Epithelial cell of proximal tubule (primary cell): ENCODE measurements around the gene SNX10. TPM values are rescaled to one million over a fixed set of nuclear protein-coding genes. Genes with fewer than 3 reads are reported as not detected.
A peak's percentile ranks its signal among the peaks of the same experiment; 100 is the strongest.
"Not testable (repeated sequence)": the region's sequence is repeated elsewhere in the genome, so short reads cannot be mapped to it uniquely, and the experiment has no call there.

Experiments used
- DNase-seq: peaks from one replicate; pipeline ENCODE4 v3.0.0-alpha.2; 2011; ENCODE audit warnings: low read depth
- H3K4me3 ChIP-seq: 2 replicates; pipeline ENCODE4 v1.5.1; 2011; ENCODE audit warnings: low read depth, mild to moderate bottlenecking, low read length
- total RNA-seq: library from RNA; depleted of rRNA; stranded (reverse); fragments of >200 nt; gene quantifications from 2 replicates; pipeline ENCODE4 v1.2.3, GENCODE V29; 2015
- TF ChIP-seq, protein P1 (sequence below): conservative IDR thresholded peaks from 2 replicates; pipeline ENCODE4 v1.5.1; 2012; ENCODE audit warnings: low read depth, mild to moderate bottlenecking, low read length

SNX10 gene
- total RNA-seq, 1 donor from 2014 or later = 29.0 TPM

DNA sequence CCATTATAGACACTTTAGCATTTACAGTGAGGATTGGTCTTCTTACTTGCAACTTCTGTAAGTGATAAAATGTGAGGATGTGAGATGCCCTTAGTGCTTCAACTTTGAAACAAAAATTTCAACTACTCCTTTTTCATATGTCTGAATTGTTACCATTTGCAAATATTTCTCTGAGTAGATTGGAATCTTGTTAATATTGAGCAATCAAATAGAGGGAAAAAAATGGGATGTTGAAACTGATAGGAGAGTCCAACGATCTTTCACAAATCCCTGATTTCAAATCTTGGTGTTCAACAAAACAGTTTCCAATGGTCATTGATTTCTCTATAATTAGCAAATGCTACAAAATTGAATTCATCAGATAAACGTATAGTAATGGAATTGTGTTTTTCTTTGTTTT lies 5.5 kb upstream of the SNX10 start:
- DNase-seq = no peak
- no peak overlapping the region for H3K4me3 ChIP-seq
- TF ChIP-seq, protein P1, sequence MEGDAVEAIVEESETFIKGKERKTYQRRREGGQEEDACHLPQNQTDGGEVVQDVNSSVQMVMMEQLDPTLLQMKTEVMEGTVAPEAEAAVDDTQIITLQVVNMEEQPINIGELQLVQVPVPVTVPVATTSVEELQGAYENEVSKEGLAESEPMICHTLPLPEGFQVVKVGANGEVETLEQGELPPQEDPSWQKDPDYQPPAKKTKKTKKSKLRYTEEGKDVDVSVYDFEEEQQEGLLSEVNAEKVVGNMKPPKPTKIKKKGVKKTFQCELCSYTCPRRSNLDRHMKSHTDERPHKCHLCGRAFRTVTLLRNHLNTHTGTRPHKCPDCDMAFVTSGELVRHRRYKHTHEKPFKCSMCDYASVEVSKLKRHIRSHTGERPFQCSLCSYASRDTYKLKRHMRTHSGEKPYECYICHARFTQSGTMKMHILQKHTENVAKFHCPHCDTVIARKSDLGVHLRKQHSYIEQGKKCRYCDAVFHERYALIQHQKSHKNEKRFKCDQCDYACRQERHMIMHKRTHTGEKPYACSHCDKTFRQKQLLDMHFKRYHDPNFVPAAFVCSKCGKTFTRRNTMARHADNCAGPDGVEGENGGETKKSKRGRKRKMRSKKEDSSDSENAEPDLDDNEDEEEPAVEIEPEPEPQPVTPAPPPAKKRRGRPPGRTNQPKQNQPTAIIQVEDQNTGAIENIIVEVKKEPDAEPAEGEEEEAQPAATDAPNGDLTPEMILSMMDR = no peak

GRCh38 chr7:26288126-26288525 lies 3.5 kb upstream of the SNX10 start:
- not testable (repeated sequence) for DNase-seq, H3K4me3 ChIP-seq

- TF ChIP-seq, protein P1 = no peak
- H3K4me3 ChIP-seq = peak overlapping the region; percentile 89
- no peak for DNase-seq
Measured at GRCh38 chr7:26291251-26291650, 411 bp upstream of the SNX10 start.

- DNase-seq = no peak
- TF ChIP-seq, protein P1 = no peak
- H3K4me3 ChIP-seq = peak overlapping the region; percentile 89
Measured at GRCh38 chr7:26292768-26293560, 1.3 kb downstream of the SNX10 start.

- TF ChIP-seq, protein P1 = no peak
- peak overlapping the region; percentile 89 for H3K4me3 ChIP-seq
- DNase-seq = no peak
Measured at GRCh38 chr7:26293569-26294308, 2.1 kb downstream of the SNX10 start.

GRCh38 chr7:26295015-26295414 lies 3.4 kb downstream of the SNX10 start:
- DNase-seq = no peak
- no peak overlapping the region for H3K4me3 ChIP-seq
- TF ChIP-seq, protein P1 = no peak

DNA sequence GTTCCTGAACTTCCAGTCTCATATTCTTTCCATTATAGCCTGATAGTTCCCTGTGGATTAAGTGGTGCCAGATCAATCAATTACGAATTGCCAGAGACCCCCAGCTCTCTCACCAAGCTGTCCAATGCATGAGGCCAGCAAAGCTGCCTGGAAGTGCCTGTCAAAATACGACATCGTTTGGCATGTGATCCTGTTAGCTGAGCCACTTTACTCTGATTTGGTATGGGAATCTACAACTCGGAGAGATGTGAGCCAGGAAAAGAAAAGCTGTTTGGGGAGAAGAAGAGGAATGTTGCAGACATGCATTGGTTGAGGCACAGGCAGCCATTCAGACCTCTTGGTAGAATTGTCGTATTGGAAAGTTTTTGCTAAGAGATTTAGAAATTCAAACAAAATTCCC lies 3.9 kb downstream of the SNX10 start:
- H3K4me3 ChIP-seq = no peak overlapping the region
- no peak for DNase-seq
- TF ChIP-seq, protein P1 = no peak
